HL-60 (cell line): ENCODE measurements around the gene RELN.

Experiments
- GABPA ChIP-seq: IDR thresholded peaks from 2 replicates; pipeline ENCODE4 v1.6.1; 2012; ENCODE audit warnings: low read depth
- POLR2AphosphoS5 ChIP-seq: IDR thresholded peaks from 2 replicates; pipeline ENCODE4 v1.6.1; 2012; ENCODE audit warnings: low read depth
- REST ChIP-seq: IDR thresholded peaks from 2 replicates; pipeline ENCODE4 v1.6.1; 2012; ENCODE audit warnings: low read depth; ENCODE audit not compliant: insufficient replicate concordance
- SPI1 ChIP-seq: IDR thresholded peaks from 2 replicates; pipeline ENCODE4 v1.6.1; 2012; ENCODE audit warnings: low read depth, mild to moderate bottlenecking, borderline replicate concordance
- TF ChIP-seq, protein P1 (sequence below): IDR thresholded peaks from one replicate; pipeline ENCODE4 v1.5.1; 2011; ENCODE audit warnings: low read length, control low read depth, inconsistent platforms; ENCODE audit not compliant: insufficient read depth

GRCh38 chr7:103889451-103889850 is 100.0 kb downstream of the RELN start:
- TF ChIP-seq, protein P1, sequence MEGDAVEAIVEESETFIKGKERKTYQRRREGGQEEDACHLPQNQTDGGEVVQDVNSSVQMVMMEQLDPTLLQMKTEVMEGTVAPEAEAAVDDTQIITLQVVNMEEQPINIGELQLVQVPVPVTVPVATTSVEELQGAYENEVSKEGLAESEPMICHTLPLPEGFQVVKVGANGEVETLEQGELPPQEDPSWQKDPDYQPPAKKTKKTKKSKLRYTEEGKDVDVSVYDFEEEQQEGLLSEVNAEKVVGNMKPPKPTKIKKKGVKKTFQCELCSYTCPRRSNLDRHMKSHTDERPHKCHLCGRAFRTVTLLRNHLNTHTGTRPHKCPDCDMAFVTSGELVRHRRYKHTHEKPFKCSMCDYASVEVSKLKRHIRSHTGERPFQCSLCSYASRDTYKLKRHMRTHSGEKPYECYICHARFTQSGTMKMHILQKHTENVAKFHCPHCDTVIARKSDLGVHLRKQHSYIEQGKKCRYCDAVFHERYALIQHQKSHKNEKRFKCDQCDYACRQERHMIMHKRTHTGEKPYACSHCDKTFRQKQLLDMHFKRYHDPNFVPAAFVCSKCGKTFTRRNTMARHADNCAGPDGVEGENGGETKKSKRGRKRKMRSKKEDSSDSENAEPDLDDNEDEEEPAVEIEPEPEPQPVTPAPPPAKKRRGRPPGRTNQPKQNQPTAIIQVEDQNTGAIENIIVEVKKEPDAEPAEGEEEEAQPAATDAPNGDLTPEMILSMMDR = no peak
- TF ChIP-seq GABPA (no peak), REST (no peak), POLR2AphosphoS5 (no peak), SPI1 (no peak)
